H1 (cell line): ENCODE data around the gene IL17D. TPM values are rescaled to one million over a fixed set of nuclear protein-coding genes. Genes with fewer than 3 reads are reported as not detected.

ENCODE experiments used
- CTCF ChIA-PET: fragments of 300-600 bp; sonication (Branson Sonifier 250); formaldehyde crosslinking; loops from one replicate; lab custom pipeline; 2021; ENCODE audit not compliant: partially characterized antibody; lab: Charles Lee
- POLR2A ChIA-PET: fragments of 300-600 bp; sonication (Branson Sonifier 250); formaldehyde crosslinking; loops from one replicate; lab custom pipeline; 2021; ENCODE audit warnings: inconsistent platforms; ENCODE audit not compliant: partially characterized antibody; lab: Charles Lee
- DNase-seq, 2 experiments: peaks; one replicate each; pipeline versions ENCODE4 v3.0.0 to v3.0.0-alpha.2; 2010 to 2022; ENCODE audit warnings: low spot score in 2 of 2, low read depth in 1 of 2, mixed read lengths in 1 of 2
- FAIRE-seq: peaks from 2 replicates; lab custom pipeline; 2011; peaks lifted over from hg19 to GRCh38; lab: Jason Lieb, UNC
- H2AFZ ChIP-seq: 2 replicates; pipeline ENCODE4 v1.8.1; 2012; ENCODE audit warnings: low read length, inconsistent platforms
- H2AK5ac ChIP-seq: 2 replicates; pipeline ENCODE4 v1.6.1; 2013; ENCODE audit warnings: low read depth, low read length
- H2BK120ac ChIP-seq: replicated peaks from 2 replicates; pipeline ENCODE3; 2013; ENCODE audit warnings: low read depth, low read length, inconsistent platforms
- H2BK12ac ChIP-seq: 2 replicates; pipeline ENCODE4 v1.6.1; 2013; ENCODE audit warnings: low read depth, low read length
- H2BK15ac ChIP-seq: 2 replicates; pipeline ENCODE4 v1.6.1; 2013; ENCODE audit warnings: low read length
- H2BK20ac ChIP-seq: 2 replicates; pipeline ENCODE4 v1.6.1; 2013; ENCODE audit warnings: low read length
- H2BK5ac ChIP-seq: 2 replicates; pipeline ENCODE4 v1.6.1; 2013; ENCODE audit warnings: low read depth, low read length
- H3K14ac ChIP-seq: 2 replicates; pipeline ENCODE4 v1.6.1; 2013; ENCODE audit warnings: inconsistent platforms; ENCODE audit not compliant: insufficient read length
- H3K18ac ChIP-seq: 2 replicates; pipeline ENCODE4 v1.6.1; 2013; ENCODE audit warnings: low read length; ENCODE audit errors: extremely low read depth
- H3K23ac ChIP-seq: 2 replicates; pipeline ENCODE4 v1.6.1; 2013; ENCODE audit warnings: inconsistent platforms; ENCODE audit not compliant: insufficient read length
- H3K23me2 ChIP-seq: 2 replicates; pipeline ENCODE4 v1.6.1; 2013; ENCODE audit warnings: low read depth, low read length
- H3K27ac ChIP-seq: 2 replicates; pipeline ENCODE4 v1.6.1; 2011; ENCODE audit warnings: low read depth, low read length, inconsistent platforms
- H3K27me3 ChIP-seq, 4 experiments: replicated peaks in 1 of 4; 1 replicate in 1 of 4; 2 replicates in 3 of 4; pipeline versions ENCODE4 v1.6.1 to v1.8.1; 2011 to 2013; ENCODE audit warnings: low read length in 3 of 4, mild to moderate bottlenecking in 3 of 4, inconsistent platforms in 2 of 4, mixed read lengths in 2 of 4, moderate library complexity in 1 of 4; ENCODE audit not compliant: control insufficient read depth in 3 of 4, insufficient read depth in 3 of 4; ENCODE audit errors: extremely low read depth in 1 of 4
- H3K36me3 ChIP-seq, 4 experiments: 2 replicates each; pipeline versions ENCODE4 v1.6.1 to v1.8.1; 2011 to 2013; ENCODE audit warnings: mild to moderate bottlenecking in 4 of 4, low read length in 3 of 4, moderate library complexity in 2 of 4, control low read depth in 1 of 4, inconsistent platforms in 1 of 4; ENCODE audit not compliant: insufficient read depth in 4 of 4, control insufficient read depth in 2 of 4
- H3K4ac ChIP-seq: replicated peaks from 2 replicates; pipeline ENCODE3; 2013; ENCODE audit warnings: low read length, low read depth, mixed read lengths, inconsistent platforms; ENCODE audit not compliant: insufficient read length
- H3K4me1 ChIP-seq, 4 experiments: replicated peaks in 1 of 4; 1 replicate in 1 of 4; 2 replicates in 3 of 4; pipeline versions ENCODE4 v1.6.1 to v1.8.1; 2011 to 2013; ENCODE audit warnings: low read length in 3 of 4, inconsistent platforms in 2 of 4, mixed read lengths in 1 of 4; ENCODE audit not compliant: insufficient read depth in 4 of 4, control insufficient read depth in 3 of 4
- H3K4me2 ChIP-seq, 2 experiments: 2 replicates each; pipeline versions ENCODE4 v1.6.1 to v1.8.1; 2011 to 2013; ENCODE audit warnings: low read depth in 2 of 2, low read length in 2 of 2, control low read depth in 1 of 2, inconsistent platforms in 1 of 2, mild to moderate bottlenecking in 1 of 2; ENCODE audit not compliant: insufficient read depth in 1 of 2
- H3K4me3 ChIP-seq, 4 experiments: fragments of 200-600, 300-600 bp in 1 of 4; sonication (generic), shearing (Covaris generic), sonication (Bioruptor Twin) in 1 of 4; 2 replicates each; pipeline versions ENCODE4 v1.5.1 to v1.8.1; 2011 to 2016; ENCODE audit warnings: low read length in 4 of 4, low read depth in 3 of 4, control low read depth in 2 of 4, inconsistent platforms in 2 of 4, mild to moderate bottlenecking in 2 of 4, mixed read lengths in 1 of 4, moderate library complexity in 1 of 4; ENCODE audit not compliant: insufficient read depth in 2 of 4; ENCODE audit errors: extremely low read depth in 1 of 4
- H3K56ac ChIP-seq: replicated peaks from 2 replicates; pipeline ENCODE3; 2013; ENCODE audit warnings: low read depth, mild to moderate bottlenecking, mixed read lengths, low read length, inconsistent platforms; ENCODE audit not compliant: insufficient read length
- H3K79me1 ChIP-seq: 2 replicates; pipeline ENCODE4 v1.6.1; 2013; ENCODE audit warnings: low read depth, low read length, control low read depth
- H3K79me2 ChIP-seq, 2 experiments: 2 replicates each; pipeline versions ENCODE4 v1.6.1 to v1.8.1; 2012 to 2013; ENCODE audit warnings: low read length in 2 of 2, mild to moderate bottlenecking in 2 of 2, inconsistent platforms in 1 of 2; ENCODE audit not compliant: insufficient read depth in 2 of 2, control insufficient read depth in 1 of 2
- H3K9ac ChIP-seq, 4 experiments: replicated peaks in 1 of 4; 1 replicate in 1 of 4; 2 replicates in 3 of 4; pipeline versions ENCODE4 v1.6.1 to v1.8.1; 2011 to 2013; ENCODE audit warnings: low read depth in 3 of 4, low read length in 3 of 4, control low read depth in 2 of 4, mild to moderate bottlenecking in 2 of 4, moderate library complexity in 2 of 4, inconsistent platforms in 1 of 4; ENCODE audit errors: extremely low read depth in 1 of 4
- H3K9me3 ChIP-seq, 2 experiments: 2 replicates each; pipeline versions ENCODE4 v1.6.1 to v1.8.1; 2012 to 2013; ENCODE audit warnings: mild to moderate bottlenecking in 2 of 2, moderate library complexity in 2 of 2, control low read depth in 1 of 2, inconsistent platforms in 1 of 2, low read depth in 1 of 2, low read length in 1 of 2, mixed read lengths in 1 of 2; ENCODE audit not compliant: insufficient read depth in 2 of 2
- H4K20me1 ChIP-seq, 2 experiments: replicated peaks in 1 of 2; 2 replicates each; pipeline versions ENCODE3 to v1.8.1; 2011 to 2013; ENCODE audit warnings: inconsistent platforms in 2 of 2, low read length in 2 of 2, mild to moderate bottlenecking in 1 of 2; ENCODE audit not compliant: insufficient read depth in 2 of 2, control insufficient read depth in 1 of 2
- H4K5ac ChIP-seq: 2 replicates; pipeline ENCODE4 v1.6.1; 2013; ENCODE audit warnings: low read length, low read depth, mixed read lengths, inconsistent platforms; ENCODE audit not compliant: insufficient read length
- H4K8ac ChIP-seq: 2 replicates; pipeline ENCODE4 v1.8.0; 2013; ENCODE audit warnings: mild to moderate bottlenecking, moderate library complexity, low read length, inconsistent platforms; ENCODE audit not compliant: insufficient read depth; ENCODE audit errors: extremely low read depth
- H4K91ac ChIP-seq: replicated peaks from 2 replicates; pipeline ENCODE3; 2013; ENCODE audit warnings: low read length, mixed read lengths, inconsistent platforms; ENCODE audit not compliant: insufficient read length
- BACH1 ChIP-seq: IDR thresholded peaks from 2 replicates; pipeline ENCODE4 v1.6.1; 2012; ENCODE audit warnings: low read length, improper control_type of control experiment
- BRCA1 ChIP-seq: IDR thresholded peaks from 2 replicates; pipeline ENCODE4 v1.6.1; 2012; ENCODE audit warnings: low read depth, low read length, improper control_type of control experiment
- CBX5 ChIP-seq: fragments of 300-800, 300-1000 bp; sonication (generic); IDR thresholded peaks from 2 replicates; pipeline ENCODE4 v1.7.1; 2016; ENCODE audit warnings: antibody characterized with exemption, low read length, low read depth
- CTBP2 ChIP-seq: IDR thresholded peaks from 2 replicates; pipeline ENCODE4 v1.7.0; 2011; ENCODE audit warnings: borderline replicate concordance, mild to moderate bottlenecking, moderate library complexity, mixed read lengths, low read length; ENCODE audit not compliant: insufficient read depth, insufficient read length
- FOSL1 ChIP-seq: IDR thresholded peaks from 2 replicates; pipeline ENCODE4 v1.6.1; 2011; ENCODE audit warnings: mild to moderate bottlenecking, low read depth, low read length, moderate library complexity; ENCODE audit not compliant: insufficient read depth
- POU5F1 ChIP-seq: IDR thresholded peaks from 2 replicates; pipeline ENCODE4 v1.6.1; 2011; ENCODE audit warnings: low read depth, mild to moderate bottlenecking, low read length, moderate library complexity
- RAD21 ChIP-seq, 2 experiments: IDR thresholded peaks in 1 of 2; conservative IDR thresholded peaks in 1 of 2; 2 replicates each; pipeline ENCODE4 v1.6.1; 2011; ENCODE audit warnings: low read depth in 2 of 2, low read length in 2 of 2, improper control_type of control experiment in 1 of 2, inconsistent platforms in 1 of 2, mild to moderate bottlenecking in 1 of 2, moderate library complexity in 1 of 2
- SAP30 ChIP-seq: fragments of 300-600 bp; sonication (generic); IDR thresholded peaks from 2 replicates; pipeline ENCODE4 v1.7.1; 2012; ENCODE audit warnings: low read length, moderate library complexity, mild to moderate bottlenecking, inconsistent platforms; ENCODE audit not compliant: insufficient read depth, insufficient replicate concordance
- SIRT6 ChIP-seq: IDR thresholded peaks from one replicate; pipeline ENCODE4 v1.7.1; 2012; ENCODE audit warnings: low read length, inconsistent platforms
- SIX5 ChIP-seq: IDR thresholded peaks from 2 replicates; pipeline ENCODE4 v1.6.1; 2011; ENCODE audit warnings: mild to moderate bottlenecking, low read depth, low read length
- SP1 ChIP-seq: IDR thresholded peaks from 2 replicates; pipeline ENCODE4 v1.6.1; 2011; ENCODE audit warnings: low read depth, low read length
- TAF1 ChIP-seq: IDR thresholded peaks from 2 replicates; pipeline ENCODE4 v1.6.1; 2011; ENCODE audit warnings: mild to moderate bottlenecking, low read depth, low read length
- TAF7 ChIP-seq: optimal IDR thresholded peaks from 2 replicates; pipeline ENCODE3; 2011; ENCODE audit warnings: low read depth, mild to moderate bottlenecking, inconsistent platforms, low read length, moderate library complexity, borderline replicate concordance
- ZNF274 ChIP-seq: IDR thresholded peaks from 2 replicates; pipeline ENCODE4 v1.7.0; 2012; ENCODE audit warnings: low read length, borderline replicate concordance; ENCODE audit errors: extremely low read depth
- WGBS, 2 experiments: shearing (Covaris generic) in 1 of 2; methylation state at CpG; one replicate each; pipeline versions ENCODE4 v1.1.6 to v1.1.7; 2013 to 2015; ENCODE audit warnings: low lambda C conversion rate in 2 of 2, mixed read lengths in 2 of 2, inconsistent platforms in 1 of 2, low coverage in 1 of 2, missing lambda C conversion rate in 1 of 2; ENCODE audit not compliant: insufficient replicate concordance in 2 of 2, insufficient coverage in 1 of 2, insufficient read length in 1 of 2; ENCODE audit errors: extremely low coverage in 1 of 2, missing lambda C conversion rate in 1 of 2; 5-methylcytosine and 5-hydroxymethylcytosine counted together
- polyA plus RNA-seq, 7 experiments: library from polyadenylated mRNA; depleted of rRNA in 3 of 7; stranded (reverse) in 5 of 7; unstranded in 2 of 7; fragments of >200 nt in 5 of 7; fragments of 200-250 nt in 2 of 7; gene quantifications; 1 replicate in 5 of 7; 2 replicates in 1 of 7; 4 replicates in 1 of 7; pipeline versions ENCODE4 v1.2.1 to v1.2.3, GENCODE V29; 2011 to 2013; ENCODE audit warnings: missing spikeins in 2 of 7, mixed read lengths in 2 of 7
- total RNA-seq: library from RNA; stranded (reverse); fragmentation: NEBNext Ultra II Directional; extraction: Animal tissue kit (Norgen Biotek cat#: 25700); gene quantifications from 2 replicates; pipeline ENCODE4 v1.2.1, GENCODE V29; 2021

IL17D gene
- total and polyA plus RNA-seq, 2 of the 8 experiments (the other 6 are each of a cell fraction or from before 2014, with no cell fraction given), result 0.56 to 0.59 TPM

DNA sequence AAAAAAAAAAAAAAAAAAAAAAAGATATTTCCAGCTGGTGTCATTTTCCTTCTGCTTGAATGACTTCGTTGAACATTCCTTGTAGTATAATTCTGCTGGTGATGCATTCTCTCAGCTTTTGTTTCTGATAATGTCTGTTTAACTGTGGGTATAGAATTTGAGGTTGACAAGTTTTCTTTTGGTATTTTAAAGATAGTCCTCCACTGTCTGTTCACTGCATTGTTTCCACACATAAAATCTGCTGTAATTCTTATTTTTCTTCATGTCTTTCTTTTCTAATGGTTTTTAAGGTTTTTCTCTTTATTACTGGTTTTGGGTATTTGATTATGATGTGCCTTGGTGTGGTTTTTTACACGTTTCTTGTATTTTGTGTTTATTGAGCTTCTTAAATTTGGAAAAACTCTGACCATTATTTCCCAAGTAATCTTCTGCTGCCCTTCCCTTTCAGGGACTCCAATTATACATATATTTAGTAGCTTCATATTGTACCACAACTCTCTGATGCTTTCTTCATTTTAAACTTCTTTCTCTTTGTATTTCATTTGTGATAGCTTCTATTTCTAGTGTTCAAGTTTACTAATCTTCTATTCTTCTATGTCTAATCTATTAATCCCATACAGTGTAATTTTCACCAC lies 63.9 kb downstream of the IL17D start:
- WGBS, 2 experiments, result 91% methylated on average over 2 of the region's 2 CpGs; no CpG with 5 or more reads in 1 of the 2 experiments
- CTCF ChIA-PET, result interaction anchor here (1.3 kb wide), 1 partner anchor 10 kb away, joined by 3 read pairs; no protein-coding TSS in a partner anchor
- TF ChIP-seq SAP30, result no peak
- no peak for TF ChIP-seq CBX5
- no peak for TF ChIP-seq POU5F1
- no peak for TF ChIP-seq TAF7
- no peak for TF ChIP-seq ZNF274
- no peak for TF ChIP-seq SIRT6
- no peak for TF ChIP-seq CTBP2
- no peak for TF ChIP-seq BRCA1
- TF ChIP-seq SIX5, result no peak
- TF ChIP-seq BACH1, result no peak
- TF ChIP-seq RAD21 (IDR thresholded peaks at IDR 0.05 in 1 of 2, conservative IDR thresholded peaks at IDR 0.05 in 1 of 2; ENCODE audit: low read depth in 2 of 2, low read length in 2 of 2), result no peak
- TF ChIP-seq TAF1, result no peak
- no peak for TF ChIP-seq SP1
- TF ChIP-seq FOSL1, result no peak

More for the DNA sequence above, 63.9 kb downstream of the IL17D start:
- Histone ChIP-seq H2BK20ac (no peak overlapping the region), H4K91ac (no peak overlapping the region), H3K4me3 (no peak overlapping the region), H2BK12ac (no peak overlapping the region), H4K20me1 (no peaks in the 10 kb centered on the region), H3K18ac (no peak overlapping the region), H3K9ac (no peak overlapping the region), H3K79me1 (no peaks in the 10 kb centered on the region), H3K36me3 (no peaks in the 10 kb centered on the region), H3K4me1 (peaks cover 0 to under 1% (median 0%) of the 10 kb centered on the region in 4 experiments; a peak in 3 of 7 replicates), H2AFZ (no peak overlapping the region), H3K9me3 (no peaks in the 10 kb centered on the region), H3K4me2 (no peak overlapping the region), H2BK15ac (no peak overlapping the region), H3K79me2 (no peaks in the 10 kb centered on the region), H2BK120ac (no peak overlapping the region), H3K23ac (no peak overlapping the region), H3K14ac (no peak overlapping the region), H3K27me3 (no peaks in the 10 kb centered on the region), H4K8ac (no peak overlapping the region), H3K23me2 (no peaks in the 10 kb centered on the region), H2BK5ac (no peak overlapping the region), H3K27ac (no peak overlapping the region), H4K5ac (no peak overlapping the region), H2AK5ac (no peak overlapping the region), H3K56ac (no peak overlapping the region), H3K4ac (no peak overlapping the region)
- POLR2A ChIA-PET, result no interaction called here
- DNase-seq (no peak), FAIRE-seq (no peak)
